ENCODE data around the gene PPP3R2. TPM values are rescaled to one million over a fixed set of nuclear protein-coding genes. Genes with fewer than 3 reads are reported as not detected.

The PPP3R2 gene
- polyA plus RNA-seq, 4 donors, result 0.04 to 0.06 TPM; not detected in 2

Other genes with a start within 250 kb of the PPP3R2 start
- under 1 TPM; 0.13 to 0.56 (median 0.27) TPM for gene BAAT, start 210.0 kb downstream of the PPP3R2 start, polyA plus RNA-seq (ENCODE audit: insufficient read length in 4 of 4)
- 10 to 100 TPM; 24.2 to 31.0 (median 29.3) TPM for gene MRPL50, start 196.4 kb downstream of the PPP3R2 start, polyA plus RNA-seq (ENCODE audit: insufficient read length in 4 of 4)
- 10 to 100 TPM; 39.1 to 49.7 (median 45.9) TPM for gene ZNF189, start 196.1 kb downstream of the PPP3R2 start, polyA plus RNA-seq (ENCODE audit: insufficient read length in 4 of 4)
- gene ALDOB, start 159.2 kb downstream of the PPP3R2 start, polyA plus RNA-seq (ENCODE audit: insufficient read length in 4 of 4), result 1,000 to 10,000 TPM in 1 of 4 donors, 100 to 1,000 TPM in 3; 651 to 1,095 (median 808) TPM
- 10 to 100 TPM; 54.7 to 68.6 (median 67.1) TPM for gene RNF20, start 61.1 kb downstream of the PPP3R2 start, polyA plus RNA-seq (ENCODE audit: insufficient read length in 4 of 4)
- 1 to 10 TPM; 1.9 to 3.1 (median 2.4) TPM for gene GRIN3A, start 143.7 kb upstream of the PPP3R2 start, polyA plus RNA-seq (ENCODE audit: insufficient read length in 4 of 4)

All from right renal pelvis (tissue), 4 donors.